Ecto neural progenitor cell (in vitro differentiated cells): ENCODE data around the gene DUSP28.
"Not testable (repeated sequence)": the region's sequence is repeated elsewhere in the genome, so short reads cannot be mapped to it uniquely, and the experiment has no call there.

Experiments
- DNase-seq: peaks from one replicate; pipeline ENCODE4 v3.0.0-alpha.2; 2018; ENCODE audit warnings: low spot score

DUSP28 gene, protein sequence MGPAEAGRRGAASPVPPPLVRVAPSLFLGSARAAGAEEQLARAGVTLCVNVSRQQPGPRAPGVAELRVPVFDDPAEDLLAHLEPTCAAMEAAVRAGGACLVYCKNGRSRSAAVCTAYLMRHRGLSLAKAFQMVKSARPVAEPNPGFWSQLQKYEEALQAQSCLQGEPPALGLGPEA

DNA sequence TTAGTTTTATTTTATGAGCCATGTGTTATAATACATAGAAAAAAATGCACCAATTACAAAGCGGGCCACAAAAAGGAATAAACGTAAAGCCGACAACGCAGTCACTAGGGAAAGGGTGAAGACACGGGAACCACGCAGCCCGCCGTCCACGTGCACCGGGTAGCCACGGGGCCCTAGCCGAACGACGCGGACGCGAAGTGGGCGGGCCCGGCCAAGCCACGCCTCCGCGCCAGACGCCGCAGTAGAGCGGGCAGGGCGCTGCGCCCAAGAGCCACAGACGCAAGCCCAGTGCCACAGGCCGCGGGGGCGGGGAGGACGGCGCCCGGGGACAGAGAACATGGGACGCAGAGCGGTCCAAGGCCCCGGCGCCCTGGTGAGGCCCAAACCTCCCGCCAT lies at the start of gene DUSP28:
DUSP28 (plus strand) TSS at position 274 of the 396 bp plus-strand sequence. CDS start 328 bp downstream, outside the sequence.
- no peak for DNase-seq

DNA sequence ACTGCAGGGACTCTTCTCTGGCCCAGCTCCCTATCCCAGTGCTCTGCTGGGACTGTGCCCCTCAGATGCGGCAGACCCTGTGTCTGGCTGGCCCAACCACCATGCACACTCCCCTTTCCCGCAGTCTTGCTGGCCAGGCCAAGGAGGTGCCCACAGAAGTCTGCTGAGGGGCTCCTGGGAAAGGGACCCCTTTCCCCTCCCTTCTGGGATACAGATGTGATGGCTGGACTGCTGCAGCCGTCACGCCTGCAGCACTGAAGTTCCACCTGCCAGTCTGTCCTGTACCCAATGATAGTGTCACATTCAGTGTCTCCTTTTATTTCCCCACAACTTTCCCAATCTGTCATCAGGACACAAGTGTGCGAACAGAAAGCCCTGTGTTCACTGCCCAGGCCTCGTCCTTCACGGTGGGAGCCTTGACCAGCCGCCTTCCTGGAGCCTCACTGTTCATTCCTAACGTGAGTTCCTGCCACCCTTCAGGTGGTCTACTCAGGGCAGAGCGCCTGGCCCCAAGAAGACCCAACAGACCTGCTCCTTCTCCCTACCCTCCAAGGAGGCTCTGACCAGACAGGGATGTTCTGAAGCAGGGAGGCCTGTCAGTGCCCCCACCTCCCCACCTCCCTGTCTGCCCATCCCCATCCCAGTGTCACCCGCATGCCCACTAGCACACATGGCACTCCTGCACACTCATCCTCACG lies 49.5 kb upstream of the DUSP28 start:
- DNase-seq = no peak

DNA sequence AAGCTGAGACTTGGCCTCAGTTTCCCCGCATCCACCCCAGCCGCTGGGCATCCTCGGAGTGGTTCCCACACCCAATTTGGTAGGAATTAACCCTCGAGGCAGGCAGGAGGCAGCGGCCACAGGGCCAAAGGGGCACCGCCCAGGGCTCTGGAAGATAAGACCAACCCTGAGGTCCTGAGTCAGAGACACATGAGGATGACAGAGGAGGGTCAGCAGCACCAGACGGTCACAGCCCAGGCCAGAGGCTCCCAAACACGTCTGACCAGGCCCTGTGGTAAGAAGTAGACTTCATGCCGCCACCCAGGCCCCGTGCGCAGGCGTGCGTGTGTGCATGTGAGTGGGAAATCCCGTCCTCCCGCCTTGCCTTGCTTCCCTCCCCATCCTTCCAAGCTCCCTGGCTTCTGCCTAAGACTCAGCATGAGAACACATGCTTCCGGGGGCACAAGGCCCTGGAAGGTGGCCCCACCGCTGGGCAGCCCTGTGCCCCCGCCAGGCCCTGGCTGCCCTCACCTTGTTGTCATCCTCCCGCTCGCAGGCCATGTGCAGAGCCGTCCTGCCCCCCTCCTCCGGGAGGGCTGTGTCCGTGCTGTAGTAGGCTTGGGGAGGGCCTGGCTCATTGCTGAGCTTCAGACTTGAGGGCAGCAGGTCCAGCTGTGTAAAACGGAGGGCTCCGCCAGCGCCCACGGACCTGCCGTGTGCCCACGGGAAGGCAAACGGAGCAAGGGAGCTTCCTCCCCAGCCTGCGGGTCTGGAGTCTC lies 48.6 kb upstream of the DUSP28 start:
- no peak for DNase-seq

DNA sequence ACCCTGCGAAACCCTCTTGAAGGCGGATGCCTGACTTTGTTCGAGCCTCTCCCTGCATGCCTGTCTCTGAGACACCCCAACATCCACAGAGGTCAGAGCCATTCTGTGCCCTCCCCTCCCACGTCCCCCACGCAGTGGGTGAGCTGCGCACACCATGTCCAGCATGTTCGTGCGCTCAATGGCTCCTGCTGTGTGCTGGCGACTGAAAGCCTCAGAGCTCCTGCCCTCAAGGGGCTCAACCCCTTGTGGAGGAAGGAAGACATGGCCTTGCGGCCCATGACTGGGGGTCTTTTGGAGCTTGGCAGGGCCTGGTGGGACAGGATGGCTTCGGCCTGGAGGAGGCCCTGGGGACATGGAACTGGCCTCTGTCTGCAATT lies 48.1 kb upstream of the DUSP28 start:
- DNase-seq = no peak

DNA sequence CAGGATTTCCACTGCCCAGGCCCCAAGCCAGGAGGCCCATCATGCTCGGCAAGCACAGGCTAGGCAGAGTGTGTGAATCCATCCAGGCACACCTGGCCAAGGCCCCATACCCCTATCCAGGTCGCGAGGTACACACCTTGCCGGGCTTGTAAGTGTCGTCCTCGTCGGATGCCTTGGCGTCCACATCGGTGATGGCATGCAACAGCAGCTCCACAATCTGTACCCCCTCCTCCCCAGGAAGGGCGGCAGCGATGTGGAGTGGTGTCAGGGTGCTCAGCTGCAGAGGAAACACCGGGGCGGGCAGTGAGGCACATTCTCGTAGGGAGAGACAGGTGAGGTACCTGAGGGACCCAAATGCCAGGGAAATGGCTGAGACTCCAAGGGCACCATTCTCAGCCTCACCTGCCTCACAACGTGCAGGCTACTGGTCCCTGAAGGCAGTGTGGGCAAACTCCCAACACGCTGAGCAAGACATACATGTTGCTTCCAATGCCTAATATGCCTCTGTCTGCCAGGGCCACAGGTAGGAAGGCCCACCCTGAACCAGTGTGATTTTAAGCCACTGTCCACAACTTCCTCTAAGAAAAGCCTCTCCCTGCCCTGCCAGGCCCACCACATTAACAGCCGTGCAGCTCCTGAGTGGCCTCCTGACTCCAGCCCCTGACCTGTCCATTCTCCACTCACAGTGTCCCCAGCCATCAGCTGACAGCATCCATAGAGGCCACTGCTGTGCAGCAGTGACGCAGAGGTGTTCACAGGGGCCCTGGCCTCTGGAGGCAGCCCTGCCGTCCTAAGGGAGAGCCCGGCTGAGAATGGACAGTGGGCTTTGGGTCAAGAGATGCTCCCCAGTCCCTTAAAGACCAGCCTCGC lies 47.3 kb upstream of the DUSP28 start:
- DNase-seq = no peak

DNA sequence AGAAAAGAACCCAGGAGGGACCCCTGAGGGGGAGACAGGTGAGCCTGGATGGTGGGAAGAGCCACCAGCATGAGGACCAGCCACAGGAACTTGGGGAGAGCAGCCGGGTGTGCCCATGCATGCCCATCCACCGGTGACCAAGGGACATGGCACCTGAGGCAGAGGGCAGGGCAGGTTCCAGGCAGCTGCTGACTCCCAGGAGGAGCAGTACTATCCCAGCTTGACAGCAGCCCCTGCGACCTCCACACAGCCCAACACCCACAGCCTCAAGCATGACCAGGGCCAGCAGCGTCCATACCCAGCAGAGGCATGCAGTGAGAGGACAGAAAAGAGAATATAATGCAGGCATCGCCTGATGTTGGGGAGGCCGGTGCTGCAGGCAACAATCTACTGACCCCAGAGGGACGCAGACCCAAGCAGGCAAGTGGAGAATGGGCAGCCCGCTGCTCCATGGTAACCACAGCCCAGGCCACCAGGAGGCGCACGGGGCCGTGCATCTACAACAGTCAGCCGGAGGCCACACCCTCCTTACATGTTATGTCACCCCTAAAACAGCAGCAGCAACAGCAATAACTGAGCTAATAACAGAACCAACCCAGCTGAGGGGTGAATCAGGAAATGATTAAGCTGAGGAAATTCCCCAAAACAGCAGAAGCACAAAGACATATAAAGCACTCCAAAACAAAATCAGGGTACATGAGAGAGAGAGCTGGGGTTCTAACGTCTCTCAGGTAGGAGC lies 46.4 kb upstream of the DUSP28 start:
- DNase-seq = peak; percentile 83

DNA sequence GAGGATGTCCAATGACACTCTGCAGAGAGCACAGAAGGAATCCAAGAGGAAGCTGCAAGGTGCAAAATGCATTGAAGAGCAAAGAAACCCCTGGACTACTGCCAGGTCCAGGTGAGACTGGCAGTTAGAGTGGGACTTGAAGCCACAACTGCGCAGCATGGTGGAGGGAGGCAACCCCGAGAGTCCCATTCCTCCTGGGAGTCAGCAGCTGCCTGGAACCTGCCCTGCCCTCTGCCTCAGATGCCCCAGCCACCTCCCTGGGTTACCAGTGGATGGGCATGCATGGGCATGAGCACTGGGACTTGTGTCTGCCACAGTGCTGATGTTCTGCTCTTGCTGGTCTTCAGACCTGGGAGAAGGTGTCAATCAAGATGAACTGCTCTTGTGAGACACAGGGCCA lies 45.5 kb upstream of the DUSP28 start:
- DNase-seq = no peak

DNA sequence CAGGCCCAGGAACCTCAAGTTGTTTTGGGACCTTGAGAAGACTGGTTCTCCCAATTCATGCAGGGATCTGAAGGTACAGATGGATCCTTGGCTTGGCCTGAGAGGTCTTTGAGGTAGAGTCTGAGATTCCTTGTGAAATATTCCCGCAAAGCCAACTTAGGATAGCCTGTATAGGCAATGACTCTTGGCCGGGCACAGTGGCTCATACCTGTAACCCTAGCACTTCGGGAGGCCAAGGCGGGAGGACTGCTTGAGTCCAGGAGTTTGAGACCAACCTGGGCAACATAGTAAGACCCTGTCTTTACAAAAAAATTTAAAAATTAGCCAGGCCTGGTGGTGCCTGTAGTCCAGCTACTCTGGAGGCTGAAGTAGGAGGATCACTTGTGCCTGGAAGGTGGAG lies 42.8 kb upstream of the DUSP28 start:
- DNase-seq = no peak

DNA sequence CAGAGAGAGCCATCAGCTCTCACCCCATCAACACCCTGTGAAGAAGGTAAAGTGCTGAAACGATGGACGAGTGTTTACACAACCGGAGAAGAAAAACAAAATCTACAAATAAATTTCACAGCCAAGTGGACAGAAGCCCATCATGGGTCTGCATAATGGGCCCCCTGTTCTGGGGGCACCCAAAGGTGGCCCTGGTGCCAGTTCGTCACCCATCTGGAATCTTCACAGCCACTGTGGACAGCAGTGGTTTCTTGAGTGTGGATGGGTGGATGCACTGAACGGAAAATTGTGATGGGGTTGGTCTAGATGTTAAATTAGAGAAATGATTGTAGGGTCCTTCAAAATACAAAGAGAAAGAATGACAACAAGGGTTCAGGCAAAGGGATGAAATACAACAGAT lies 41.2 kb upstream of the DUSP28 start:
- DNase-seq = no peak

DNA sequence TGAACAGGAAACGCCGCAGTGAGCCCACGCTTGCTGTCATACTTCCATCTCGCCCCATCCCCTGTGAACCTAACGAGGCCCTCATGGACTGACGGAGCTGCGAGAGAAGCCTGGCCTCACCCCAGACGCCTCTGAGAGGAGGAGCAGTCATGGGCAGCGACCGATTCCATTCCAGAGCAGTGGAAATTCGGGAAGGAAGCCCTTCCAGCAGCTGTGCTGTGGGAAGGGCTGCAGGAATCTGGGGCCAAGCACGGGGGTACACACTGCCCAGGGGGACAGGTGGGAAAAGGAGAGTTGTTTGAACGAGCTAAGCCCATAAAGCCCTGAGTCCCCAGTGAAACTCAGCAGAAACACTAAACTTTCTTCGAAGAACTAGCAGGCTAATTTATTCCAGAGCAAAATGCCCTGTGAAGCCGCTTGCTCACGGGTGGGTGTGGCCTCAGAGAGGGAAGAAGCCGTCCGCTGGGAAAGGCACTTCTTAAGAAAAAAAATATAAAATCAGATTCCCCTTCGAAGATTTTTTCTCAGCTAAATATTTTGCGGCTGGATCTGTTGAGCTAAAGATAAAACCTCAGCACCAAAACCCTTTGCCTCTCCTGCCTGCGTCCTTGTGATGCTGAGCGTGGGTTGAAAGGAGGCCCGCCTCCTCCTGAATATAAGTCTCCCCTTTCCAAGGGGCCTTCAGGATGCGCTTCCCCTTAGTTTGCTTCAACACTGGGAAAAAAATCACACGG lies 40.6 kb upstream of the DUSP28 start:
- DNase-seq = no peak

DNA sequence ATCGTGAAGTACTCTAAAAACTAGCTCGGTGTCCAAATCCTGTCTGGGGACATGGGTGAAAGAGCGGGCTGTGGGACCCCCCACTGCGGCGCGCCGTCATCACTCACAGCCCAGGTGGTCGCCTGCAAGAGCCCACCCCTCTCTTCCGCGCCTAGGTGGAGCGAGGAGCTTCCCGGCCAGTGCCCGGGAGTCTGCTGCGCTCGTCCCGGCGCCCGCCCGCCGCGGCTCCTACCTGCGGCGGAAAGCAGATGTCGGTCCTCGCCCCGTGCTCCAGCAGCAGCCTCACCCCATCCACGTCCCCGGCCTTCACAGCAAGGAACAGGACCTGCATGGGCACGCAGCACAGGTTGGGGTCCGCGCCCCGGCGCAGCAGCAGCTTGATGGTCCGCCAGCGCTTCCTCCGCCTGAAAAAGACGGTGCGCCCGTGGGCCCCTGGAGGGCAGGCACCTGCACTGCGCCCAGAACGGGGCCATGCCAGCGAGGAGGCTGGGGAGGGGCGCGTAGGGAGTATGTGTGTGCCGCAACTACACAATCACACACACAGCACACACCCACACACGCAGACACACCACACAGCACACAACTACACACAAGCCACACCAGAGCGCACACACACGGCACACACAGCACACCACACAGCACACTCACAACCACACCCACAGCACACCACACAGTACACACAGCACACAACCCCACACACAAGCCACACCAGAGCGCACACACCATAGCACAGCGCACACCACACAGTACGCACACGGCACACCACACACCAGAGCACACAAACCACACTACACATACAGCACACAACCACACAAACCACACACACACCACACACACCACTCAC lies 39.8 kb upstream of the DUSP28 start:
- no peak for DNase-seq

DNA sequence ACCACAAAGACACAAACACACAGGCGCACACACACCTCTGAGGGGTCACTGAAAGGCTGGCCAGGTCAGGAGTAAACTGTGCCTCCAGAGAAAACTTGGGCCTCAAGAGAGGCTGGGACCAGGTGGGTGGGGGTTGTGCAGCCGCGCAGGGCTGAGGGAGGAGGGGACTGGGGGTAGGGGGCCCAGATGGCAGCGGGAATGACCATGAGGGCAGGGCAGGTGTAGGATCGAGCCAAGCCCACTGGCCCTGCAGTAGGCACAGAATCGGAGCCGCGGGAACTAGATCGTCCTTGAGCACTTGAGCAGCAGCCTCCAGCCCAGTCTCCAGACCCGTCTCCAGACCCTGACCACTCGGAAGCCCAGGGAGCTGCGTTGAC lies 39.2 kb upstream of the DUSP28 start:
- DNase-seq = no peak

DNA sequence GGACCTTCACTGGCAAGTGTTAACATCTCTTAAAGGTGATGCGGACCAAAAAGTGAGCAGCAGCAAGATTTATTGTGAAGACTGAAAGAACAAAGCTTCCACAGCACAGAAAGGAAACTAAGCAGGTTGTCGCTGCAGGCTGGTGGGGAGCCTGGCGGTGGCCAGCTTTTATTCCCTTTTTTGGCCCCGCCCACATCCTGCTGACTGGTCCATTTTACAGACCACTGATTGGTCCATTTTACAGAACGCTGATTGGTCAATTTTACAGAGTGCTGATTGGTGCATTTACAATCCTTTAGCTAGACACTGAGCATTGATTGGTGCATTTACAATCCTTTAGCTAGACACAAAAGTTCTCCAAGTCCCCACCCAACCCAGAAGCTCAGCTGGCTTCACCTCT lies 38.3 kb upstream of the DUSP28 start:
- DNase-seq = not testable (repeated sequence)

DNA sequence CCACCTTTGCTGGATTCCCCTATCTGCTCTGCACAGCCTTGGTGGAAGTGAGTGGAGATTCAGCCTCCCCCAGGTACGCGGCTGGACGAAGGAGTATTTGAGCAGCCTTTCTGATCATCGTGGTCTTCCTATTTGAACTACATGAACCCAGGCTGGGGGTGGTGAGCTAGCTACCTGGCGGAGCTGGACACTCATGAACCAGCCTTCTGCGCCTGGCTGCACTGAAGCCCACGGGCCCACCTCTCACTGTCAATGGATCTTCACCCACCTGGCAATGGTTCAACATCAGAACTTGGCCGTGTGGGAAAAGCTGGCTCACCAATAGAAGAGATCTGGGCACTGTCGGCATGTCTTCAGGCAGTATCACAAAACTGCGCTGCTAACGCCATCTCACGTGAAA lies 37.8 kb upstream of the DUSP28 start:
- DNase-seq = no peak

DNA sequence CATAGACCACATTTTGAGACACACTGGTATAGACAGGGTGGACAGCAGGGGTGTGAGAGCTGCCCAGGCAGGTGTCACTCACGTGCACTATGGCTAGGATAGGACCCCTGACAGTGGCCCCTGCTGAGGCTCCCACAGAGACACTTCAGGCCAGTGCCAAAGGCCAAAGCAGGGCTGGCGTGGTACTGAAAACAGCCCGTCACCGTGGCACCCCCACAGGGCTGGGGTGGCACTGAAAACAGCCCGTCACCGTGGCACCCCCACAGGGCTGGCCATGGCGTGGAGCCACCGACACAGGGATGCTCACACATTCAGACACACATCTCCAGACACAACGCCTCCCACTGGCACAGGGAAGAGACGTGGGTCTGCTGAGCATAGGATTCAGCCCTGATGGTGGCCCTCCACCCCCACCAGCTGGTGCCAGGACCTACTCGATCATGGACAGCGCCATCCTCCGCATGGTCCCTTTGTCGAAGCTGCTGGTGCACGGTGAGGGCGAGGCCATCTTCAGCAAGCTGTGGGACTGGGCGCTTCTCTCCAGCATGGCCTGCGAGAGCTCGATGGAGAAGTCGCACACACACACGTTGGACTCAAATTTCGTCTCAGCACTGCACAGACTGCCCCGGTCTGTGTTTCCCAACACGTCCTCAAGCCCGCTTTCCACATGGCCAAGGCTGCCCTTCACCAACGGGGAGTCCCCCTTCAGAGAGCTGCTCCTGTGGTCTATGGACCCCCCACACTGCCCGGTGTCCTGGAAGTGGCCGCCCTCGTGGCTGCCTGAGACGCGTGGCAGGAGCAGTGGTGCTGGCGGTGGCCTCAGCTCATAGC lies 36.5 kb upstream of the DUSP28 start:
- no peak for DNase-seq

DNA sequence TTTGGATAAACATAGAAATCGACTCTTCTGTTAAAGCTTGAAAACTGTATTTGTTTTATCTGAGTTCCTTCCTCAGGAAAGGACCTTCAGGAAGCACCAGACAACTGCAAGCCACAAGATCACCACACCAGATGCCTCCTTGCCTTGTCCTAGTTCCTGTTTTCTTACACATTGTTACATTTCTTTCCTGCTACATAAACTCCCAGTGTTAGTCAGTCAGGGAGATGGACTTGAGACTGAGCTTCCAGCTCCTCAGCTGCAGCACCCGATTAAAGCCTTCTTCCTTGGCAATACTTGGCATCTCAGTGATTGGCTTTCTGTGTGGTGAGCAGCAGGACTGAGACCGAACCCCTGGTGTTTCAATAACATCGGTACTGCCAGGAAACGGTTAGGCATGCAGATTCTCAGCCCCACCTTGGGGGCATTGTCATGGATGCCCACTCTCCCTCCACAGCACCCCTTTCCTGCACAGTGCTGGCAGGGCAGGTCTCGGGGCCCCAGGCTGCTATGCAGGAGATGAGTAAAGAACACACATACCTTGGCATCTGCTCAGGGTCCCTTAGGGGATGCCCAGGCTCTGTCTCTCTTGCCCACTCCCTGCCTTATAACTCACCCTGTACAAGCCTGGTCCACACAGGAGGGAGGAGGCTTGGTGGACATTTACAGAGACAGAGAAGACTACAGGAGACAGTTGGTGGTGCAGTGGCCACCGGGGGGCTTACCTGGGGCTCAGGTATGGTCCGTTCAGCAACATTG lies 35.0 kb upstream of the DUSP28 start:
- no peak for DNase-seq

DNA sequence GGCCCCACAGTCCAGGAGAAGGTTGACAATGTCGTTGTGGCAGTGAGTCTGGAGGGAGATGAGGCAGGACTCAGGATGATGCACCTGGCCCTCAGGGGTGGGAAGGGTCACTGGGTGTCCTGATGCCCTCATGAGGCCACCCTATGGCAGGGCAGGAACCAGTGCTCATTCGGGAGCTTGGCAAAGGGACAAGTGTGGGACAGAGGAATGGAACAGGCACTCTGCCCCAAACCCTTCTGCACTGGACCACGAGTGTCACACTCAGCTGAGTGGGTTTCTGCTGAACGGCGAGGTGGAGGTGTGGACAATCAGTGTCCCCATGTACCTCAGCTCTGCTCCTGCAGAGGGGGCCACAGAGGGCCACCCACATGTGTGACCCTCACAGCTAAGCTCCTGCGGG lies 34.4 kb upstream of the DUSP28 start:
- no peak for DNase-seq

DNA sequence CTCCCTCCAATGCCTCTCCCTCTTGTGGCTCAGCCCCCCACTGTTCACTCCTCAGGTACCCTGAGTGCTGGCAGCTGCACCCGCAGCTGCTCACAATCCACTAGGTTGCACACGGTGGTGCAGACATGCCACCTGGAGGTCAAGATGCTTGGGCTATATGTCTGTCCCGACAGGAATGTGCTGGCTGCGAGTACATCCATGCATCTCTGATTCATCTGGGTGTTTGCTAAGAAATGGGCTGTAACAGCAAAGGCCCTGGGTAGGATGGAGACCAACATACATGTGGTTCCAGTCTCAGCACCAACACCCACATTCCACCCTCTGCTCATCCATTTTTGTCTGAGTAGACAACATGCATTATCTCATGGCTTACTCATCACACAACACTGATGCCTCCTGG lies 33.6 kb upstream of the DUSP28 start:
- no peak for DNase-seq
